Retinal pigment epithelial cell (primary cell): ENCODE results near the gene ATP11C.

Experiments
- DNase-seq: peaks from one replicate; pipeline ENCODE4 v3.0.0-alpha.2; 2010; ENCODE audit warnings: low read depth
- H3K4me3 ChIP-seq: 2 replicates; pipeline ENCODE4 v1.5.1; 2011; ENCODE audit warnings: mild to moderate bottlenecking, low read length, control low read depth, moderate library complexity
- TF ChIP-seq, protein P1 (sequence below): conservative IDR thresholded peaks from 2 replicates; pipeline ENCODE4 v1.5.1; 2011; ENCODE audit warnings: low read depth, low read length, control low read depth, inconsistent platforms

ATP11C gene

DNA sequence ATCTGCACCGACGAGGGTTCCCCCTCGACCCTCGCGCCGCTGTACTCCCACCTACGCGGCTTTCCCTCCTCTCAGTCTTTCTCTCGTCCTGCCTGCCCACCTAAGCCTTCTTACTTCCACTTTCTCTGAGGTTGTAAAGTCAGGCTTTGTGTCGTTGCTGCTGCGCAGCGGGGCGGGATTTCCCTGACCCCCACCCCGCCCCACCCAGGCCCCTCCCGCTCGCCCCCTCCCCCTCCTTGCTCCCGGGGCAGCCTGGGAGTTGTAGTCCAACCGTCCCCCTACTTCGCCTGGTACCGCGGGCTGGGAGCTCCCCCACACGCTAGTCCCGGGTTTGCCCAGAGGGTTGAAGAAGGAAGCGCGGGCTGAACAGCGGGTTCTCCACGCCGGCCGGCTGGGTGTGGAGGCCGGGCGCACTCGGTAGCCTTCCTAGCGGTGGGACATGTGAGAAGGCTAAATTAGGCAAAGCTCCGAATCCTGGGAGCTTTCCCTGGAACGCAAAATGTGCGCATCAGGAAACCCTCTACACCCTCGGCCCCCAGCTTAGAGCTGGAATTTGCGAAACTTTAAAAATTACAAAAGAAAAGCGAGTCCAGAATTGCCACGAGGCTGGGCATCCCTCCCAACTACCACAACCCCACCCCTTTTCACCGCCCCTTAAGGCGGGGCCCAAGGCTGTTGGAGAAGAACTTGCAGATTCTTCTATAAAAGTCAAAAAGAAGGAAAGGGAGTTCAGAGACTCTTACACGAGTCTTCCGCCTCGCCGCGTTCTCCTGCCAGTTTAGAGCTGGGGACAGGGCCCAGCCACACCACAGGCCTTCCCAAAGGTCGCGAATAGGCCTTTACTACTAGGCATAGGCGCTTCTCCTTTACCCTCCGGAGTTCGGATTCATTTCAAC lies at the start of gene ATP11C:
Gene ATP11C (minus strand): TSS at position 153 of the 896 bp plus-strand sequence. CDS start 1,011 bp downstream, outside the sequence.
- peak within 1 kb of the TSS; percentile 70 for H3K4me3 ChIP-seq
- TF ChIP-seq, protein P1, sequence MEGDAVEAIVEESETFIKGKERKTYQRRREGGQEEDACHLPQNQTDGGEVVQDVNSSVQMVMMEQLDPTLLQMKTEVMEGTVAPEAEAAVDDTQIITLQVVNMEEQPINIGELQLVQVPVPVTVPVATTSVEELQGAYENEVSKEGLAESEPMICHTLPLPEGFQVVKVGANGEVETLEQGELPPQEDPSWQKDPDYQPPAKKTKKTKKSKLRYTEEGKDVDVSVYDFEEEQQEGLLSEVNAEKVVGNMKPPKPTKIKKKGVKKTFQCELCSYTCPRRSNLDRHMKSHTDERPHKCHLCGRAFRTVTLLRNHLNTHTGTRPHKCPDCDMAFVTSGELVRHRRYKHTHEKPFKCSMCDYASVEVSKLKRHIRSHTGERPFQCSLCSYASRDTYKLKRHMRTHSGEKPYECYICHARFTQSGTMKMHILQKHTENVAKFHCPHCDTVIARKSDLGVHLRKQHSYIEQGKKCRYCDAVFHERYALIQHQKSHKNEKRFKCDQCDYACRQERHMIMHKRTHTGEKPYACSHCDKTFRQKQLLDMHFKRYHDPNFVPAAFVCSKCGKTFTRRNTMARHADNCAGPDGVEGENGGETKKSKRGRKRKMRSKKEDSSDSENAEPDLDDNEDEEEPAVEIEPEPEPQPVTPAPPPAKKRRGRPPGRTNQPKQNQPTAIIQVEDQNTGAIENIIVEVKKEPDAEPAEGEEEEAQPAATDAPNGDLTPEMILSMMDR = no peak
- no peak for DNase-seq

DNA sequence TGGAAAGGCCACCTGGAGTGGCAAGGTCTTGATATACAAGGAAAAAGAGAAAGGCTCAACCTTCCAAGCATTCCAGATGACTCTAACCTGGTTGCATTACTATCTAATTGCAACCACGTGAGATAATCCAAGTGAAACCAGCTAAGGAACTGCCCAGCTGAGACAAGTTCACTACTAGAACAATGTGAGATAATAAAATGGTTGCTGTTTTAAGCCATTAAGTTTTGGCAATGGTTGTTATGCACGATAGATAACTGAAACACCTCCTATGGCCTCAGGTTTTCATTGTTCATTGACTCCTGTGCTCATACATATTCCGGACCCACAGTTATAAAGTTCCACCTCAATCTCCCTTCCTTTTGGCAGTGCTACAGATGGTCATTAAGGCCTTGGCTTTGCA lies 41.6 kb upstream of the ATP11C start:
- TF ChIP-seq, protein P1 = no peak
- no peak for DNase-seq
- H3K4me3 ChIP-seq = no peak overlapping the region

DNA sequence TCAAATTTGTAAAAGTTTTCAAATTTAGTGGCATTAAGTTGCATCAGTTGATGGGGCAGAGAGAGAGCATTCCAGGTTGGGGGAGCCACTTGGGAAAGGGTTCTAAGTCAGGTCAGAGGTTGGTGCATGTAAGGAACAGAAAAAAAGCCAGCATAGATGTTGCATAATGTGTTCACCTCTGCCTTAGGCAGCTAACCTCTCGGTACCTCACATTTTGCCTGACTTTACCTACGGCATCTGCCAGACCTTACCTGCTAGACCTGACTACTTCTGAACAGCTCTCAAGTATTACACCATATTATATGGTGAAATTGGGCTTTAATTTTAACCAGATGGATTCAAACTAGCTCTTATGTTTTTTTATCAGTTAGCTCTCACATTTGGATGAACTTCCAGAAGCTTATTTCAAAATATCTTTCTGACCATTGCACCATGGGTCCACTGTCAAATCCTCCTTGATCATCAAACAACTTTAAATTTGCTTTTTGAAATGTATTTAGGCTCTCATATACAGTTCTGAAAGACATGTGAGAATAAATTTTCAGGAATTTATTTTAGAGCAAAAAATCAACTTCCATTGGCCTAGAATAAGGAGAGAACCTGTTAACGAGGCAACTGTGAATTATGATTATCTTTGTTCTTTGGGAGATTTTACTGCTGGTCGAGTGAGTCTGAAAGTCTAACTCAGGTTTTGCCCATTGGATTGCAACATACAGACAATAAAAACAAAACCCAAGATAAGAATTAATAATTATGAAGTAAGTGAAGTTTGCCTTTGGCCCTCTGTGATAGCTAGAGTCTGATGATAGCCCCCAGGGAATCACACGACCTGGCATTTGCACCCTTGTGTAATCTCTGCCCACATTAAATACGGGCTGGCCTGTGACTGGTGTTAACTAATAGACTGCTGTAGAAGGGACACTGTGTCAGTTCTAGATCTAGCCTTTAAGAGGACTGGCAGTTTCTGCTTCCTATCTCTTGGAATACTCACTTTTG lies 40.1 kb upstream of the ATP11C start:
- TF ChIP-seq, protein P1 = no peak

DNA sequence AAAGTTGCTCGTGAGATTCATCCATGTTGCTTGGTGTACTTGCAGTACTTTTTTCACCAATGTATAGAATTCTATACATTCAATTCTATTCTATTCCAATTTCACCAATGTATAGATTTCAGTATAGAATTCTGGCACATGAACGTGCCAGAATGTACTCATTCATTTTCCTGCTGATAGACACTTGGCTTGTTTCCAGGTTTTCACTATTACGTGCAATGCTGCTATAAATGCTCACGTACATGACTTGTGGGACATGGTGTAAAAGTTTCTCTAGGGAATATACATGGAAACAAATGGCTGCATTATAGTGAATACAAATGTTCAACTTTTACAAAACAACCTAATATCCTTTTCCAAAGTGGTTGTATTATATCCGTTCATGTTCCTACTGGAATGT lies 39.3 kb upstream of the ATP11C start:
- TF ChIP-seq, protein P1 = no peak
- H3K4me3 ChIP-seq = no peak overlapping the region
- no peak for DNase-seq

More for the DNA sequence above, 40.1 kb upstream of the ATP11C start:
- no peak for DNase-seq
- H3K4me3 ChIP-seq = no peak overlapping the region

DNA sequence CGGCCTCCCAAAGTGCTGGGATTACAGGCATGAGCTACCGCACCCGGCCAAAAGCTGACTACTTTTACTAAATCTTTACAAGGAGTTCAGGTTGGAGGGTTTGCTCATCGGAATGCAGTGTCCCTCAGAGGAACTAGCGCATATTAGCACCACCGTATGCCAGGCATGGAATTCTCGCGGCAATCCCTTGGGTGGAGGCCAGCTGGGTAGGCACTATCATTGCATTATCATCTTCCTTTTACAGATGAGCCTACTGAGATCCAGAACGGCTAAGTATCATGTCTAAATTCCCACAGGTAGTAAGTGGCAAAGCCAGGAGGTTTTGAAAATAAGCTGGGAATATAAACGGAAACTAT lies 38.5 kb upstream of the ATP11C start:
- TF ChIP-seq, protein P1 = no peak
- H3K4me3 ChIP-seq = no peak overlapping the region
- DNase-seq = no peak

DNA sequence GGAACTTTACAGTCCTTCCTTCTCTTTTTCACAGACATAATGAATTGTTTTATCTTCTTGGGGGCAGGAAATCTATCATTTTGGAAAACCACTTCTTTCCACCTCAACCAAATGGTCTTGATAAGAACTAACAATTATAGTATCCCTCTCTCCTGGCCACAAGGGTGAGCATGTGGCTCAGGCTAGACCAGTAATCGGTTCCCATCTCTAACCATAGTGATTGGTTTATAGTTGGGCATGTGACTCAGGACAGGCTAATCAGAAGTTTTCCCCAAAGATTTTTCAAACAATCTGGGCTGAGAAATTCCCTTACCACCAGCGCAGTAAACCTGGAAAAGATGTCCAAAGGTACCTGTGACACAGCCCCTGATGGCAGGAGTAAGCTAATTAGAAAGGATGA lies 36.4 kb upstream of the ATP11C start:
- TF ChIP-seq, protein P1 = no peak

More for the DNA sequence above, 36.4 kb upstream of the ATP11C start:
- no peak overlapping the region for H3K4me3 ChIP-seq
- DNase-seq = no peak
